OCI-LY3 (cell line): Measurements from ENCODE around the gene PLEKHA6.
"Not testable (repeated sequence)": the region's sequence is repeated elsewhere in the genome, so short reads cannot be mapped to it uniquely, and the experiment has no call there.

Experiments
- H2AFZ ChIP-seq: fragments of 200-600, 300-600 bp; shearing (Covaris generic); 2 replicates; pipeline ENCODE4 v1.6.0; 2014; ENCODE audit warnings: antibody characterized with exemption, low read depth, low read length
- H3K27ac ChIP-seq: fragments of 200-600, 300-600 bp; sonication (generic); 2 replicates; pipeline ENCODE4 v1.5.1; 2014; ENCODE audit warnings: mild to moderate bottlenecking, low read length, moderate library complexity, mixed read lengths
- H3K27me3 ChIP-seq: fragments of 200-600, 300-600 bp; sonication (generic); 2 replicates; pipeline ENCODE4 v1.6.1; 2014; ENCODE audit warnings: low read depth, low read length, mixed read lengths
- H3K36me3 ChIP-seq: fragments of 200-600, 300-600 bp; sonication (generic); replicated peaks from 2 replicates; pipeline ENCODE3; 2014; ENCODE audit warnings: low read depth, low read length, mixed read lengths
- H3K4me1 ChIP-seq: fragments of 300-600, 200-600 bp; sonication (generic); 2 replicates; pipeline ENCODE4 v1.6.1; 2014; ENCODE audit warnings: low read length, mixed read lengths
- H3K4me2 ChIP-seq: fragments of 200-600, 300-600 bp; sonication (generic); 2 replicates; pipeline ENCODE4 v1.6.1; 2014; ENCODE audit warnings: low read length, mixed read lengths
- H3K4me3 ChIP-seq: fragments of 300-600, 200-600 bp; sonication (generic); 2 replicates; pipeline ENCODE4 v1.5.1; 2014; ENCODE audit warnings: antibody characterized with exemption, mild to moderate bottlenecking, low read length, moderate library complexity
- H3K79me2 ChIP-seq: fragments of 300-600, 200-600 bp; shearing (Covaris generic); 2 replicates; pipeline ENCODE4 v1.6.1; 2014; ENCODE audit warnings: mild to moderate bottlenecking, low read length, mixed read lengths
- H3K9ac ChIP-seq: fragments of 300-600, 200-600 bp; shearing (Covaris generic); 2 replicates; pipeline ENCODE4 v1.6.0; 2014; ENCODE audit warnings: mild to moderate bottlenecking, low read length, moderate library complexity
- H3K9me3 ChIP-seq: fragments of 200-600, 300-600 bp; shearing (Covaris generic); 2 replicates; pipeline ENCODE4 v1.6.1; 2014; ENCODE audit warnings: low read length, mixed read lengths; ENCODE audit not compliant: insufficient read depth
- H4K20me1 ChIP-seq: fragments of 200-600, 300-600 bp; sonication (generic); 2 replicates; pipeline ENCODE4 v1.6.1; 2016; ENCODE audit warnings: low read length, mixed read lengths; ENCODE audit not compliant: insufficient read depth
- CTCF ChIP-seq: fragments of 200-600, 300-600 bp; sonication (generic); IDR thresholded peaks from 2 replicates; pipeline ENCODE4 v1.5.1; 2014; ENCODE audit warnings: antibody characterized with exemption, low read length, low read depth
- EZH2phosphoT487 ChIP-seq: fragments of 200-600 bp; shearing (Covaris generic); IDR thresholded peaks from 2 replicates; pipeline ENCODE4 v1.6.1; 2018; ENCODE audit warnings: antibody characterized with exemption, mixed run types, low read depth

PLEKHA6 gene

GRCh38 chr1:204240233-204240632 lies 119.5 kb downstream of the PLEKHA6 start:
- H3K79me2 ChIP-seq, result no peaks in the 10 kb centered on the region
- no peaks in the 10 kb centered on the region for H3K36me3 ChIP-seq
- no peak overlapping the region for H3K4me2 ChIP-seq
- no peak overlapping the region for H2AFZ ChIP-seq
- no peaks in the 10 kb centered on the region for H3K9me3 ChIP-seq
- H3K4me3 ChIP-seq, result no peak overlapping the region
- no peak overlapping the region for H3K27ac ChIP-seq
- peaks cover 8% of the 10 kb centered on the region; the same call in 1 of the 2 replicates for H3K27me3 ChIP-seq
- H3K4me1 ChIP-seq, result no peaks in the 10 kb centered on the region
- no peak overlapping the region for H3K9ac ChIP-seq
- TF ChIP-seq EZH2phosphoT487, result no peak
- H4K20me1 ChIP-seq, result no peaks in the 10 kb centered on the region

- H2AFZ ChIP-seq, H3K4me2 ChIP-seq, H3K9ac ChIP-seq, H3K9me3 ChIP-seq, H3K27ac ChIP-seq, H4K20me1 ChIP-seq, H3K4me3 ChIP-seq, H3K79me2 ChIP-seq, H3K27me3 ChIP-seq, H3K36me3 ChIP-seq, H3K4me1 ChIP-seq: not testable (repeated sequence)
Measured at GRCh38 chr1:204239401-204239800, 120.3 kb downstream of the PLEKHA6 start.

GRCh38 chr1:204238520-204238919 lies 121.2 kb downstream of the PLEKHA6 start:
- not testable (repeated sequence) for H3K9me3 ChIP-seq, H2AFZ ChIP-seq, H4K20me1 ChIP-seq, H3K9ac ChIP-seq, H3K4me3 ChIP-seq, H3K27ac ChIP-seq, H3K36me3 ChIP-seq, H3K79me2 ChIP-seq, H3K4me1 ChIP-seq, H3K4me2 ChIP-seq
- peaks cover 14% of the 10 kb centered on the region for H3K27me3 ChIP-seq

DNA sequence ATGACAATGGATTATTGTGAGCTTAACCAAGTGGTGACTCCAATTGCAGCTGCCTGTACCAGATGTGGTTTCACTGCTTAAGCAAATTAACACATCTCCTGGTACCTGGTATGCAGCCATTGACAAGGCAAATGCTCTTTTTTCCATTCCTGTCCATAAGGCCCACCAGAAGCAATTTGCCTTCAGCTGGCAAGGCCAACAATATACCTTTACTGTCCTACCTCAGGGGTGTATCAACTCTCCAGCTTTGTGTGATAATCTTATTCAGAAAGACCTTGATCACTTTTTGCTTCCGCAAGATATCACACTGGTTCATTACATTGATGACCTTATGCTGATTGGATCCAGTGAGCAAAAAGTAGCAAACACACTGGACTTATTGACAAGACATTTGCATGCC lies 122.2 kb downstream of the PLEKHA6 start:
- H3K4me1 ChIP-seq, H3K79me2 ChIP-seq, H3K9me3 ChIP-seq, H4K20me1 ChIP-seq, H3K27ac ChIP-seq, H3K9ac ChIP-seq, H3K36me3 ChIP-seq, H3K4me2 ChIP-seq, H3K4me3 ChIP-seq, H2AFZ ChIP-seq: not testable (repeated sequence)
- H3K27me3 ChIP-seq, result peaks cover 14% of the 10 kb centered on the region

DNA sequence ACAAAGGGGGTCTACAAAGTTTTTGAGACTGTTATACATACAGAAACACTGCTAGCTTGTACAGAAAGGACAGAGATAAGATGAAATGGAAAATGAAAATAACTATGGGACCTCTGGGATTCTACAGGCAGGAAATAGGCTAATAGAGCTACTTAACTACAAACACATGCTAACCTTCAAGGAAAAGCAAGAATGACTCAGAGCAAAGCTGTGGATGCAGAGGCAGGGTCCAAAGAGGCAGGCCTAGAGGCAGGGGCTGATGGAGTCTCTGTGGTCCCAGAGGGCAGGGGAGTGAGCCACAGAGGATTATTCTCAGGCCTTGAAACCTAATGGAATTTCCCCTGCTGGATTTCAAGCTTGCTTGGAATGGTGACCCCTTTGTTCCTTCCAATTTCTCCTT lies 127.2 kb downstream of the PLEKHA6 start:
- no peak overlapping the region for H2AFZ ChIP-seq
- no peaks in the 10 kb centered on the region for H4K20me1 ChIP-seq
- H3K27me3 ChIP-seq, result peaks cover 14% of the 10 kb centered on the region
- no peaks in the 10 kb centered on the region for H3K79me2 ChIP-seq
- H3K4me1 ChIP-seq, result no peaks in the 10 kb centered on the region
- H3K4me2 ChIP-seq, result no peak overlapping the region
- no peak for TF ChIP-seq EZH2phosphoT487
- H3K36me3 ChIP-seq, result no peaks in the 10 kb centered on the region
- no peak overlapping the region for H3K27ac ChIP-seq
- no peak overlapping the region for H3K4me3 ChIP-seq
- H3K9ac ChIP-seq, result no peak overlapping the region
- H3K9me3 ChIP-seq, result no peaks in the 10 kb centered on the region

- H3K9ac ChIP-seq, result no peak overlapping the region
- no peaks in the 10 kb centered on the region for H3K9me3 ChIP-seq
- no peak overlapping the region for H3K4me2 ChIP-seq
- peaks cover 8% of the 10 kb centered on the region for H3K27me3 ChIP-seq
- H3K4me3 ChIP-seq, result no peak overlapping the region
- H3K4me1 ChIP-seq, result no peaks in the 10 kb centered on the region
- TF ChIP-seq EZH2phosphoT487 (no peak), CTCF (no peak)
- no peaks in the 10 kb centered on the region for H4K20me1 ChIP-seq
- H3K36me3 ChIP-seq, result no peaks in the 10 kb centered on the region
- no peak overlapping the region for H3K27ac ChIP-seq
- no peak overlapping the region for H2AFZ ChIP-seq
- H3K79me2 ChIP-seq, result no peaks in the 10 kb centered on the region
Measured at GRCh38 chr1:204230211-204230610, 129.5 kb downstream of the PLEKHA6 start.
